ENCODE data around the gene IL1RN.

The IL1RN gene

GRCh38 chr2:113175042-113175628 lies 47.7 kb downstream of the IL1RN start:
- peak; percentile 76 to 82 for DNase-seq

- DNase-seq, result peak; percentile 37 to 44
Observed at GRCh38 chr2:113175736-113176695, 48.6 kb downstream of the IL1RN start.

GRCh38 chr2:113176696-113177355 lies 49.4 kb downstream of the IL1RN start:
- no peak for DNase-seq

DNA sequence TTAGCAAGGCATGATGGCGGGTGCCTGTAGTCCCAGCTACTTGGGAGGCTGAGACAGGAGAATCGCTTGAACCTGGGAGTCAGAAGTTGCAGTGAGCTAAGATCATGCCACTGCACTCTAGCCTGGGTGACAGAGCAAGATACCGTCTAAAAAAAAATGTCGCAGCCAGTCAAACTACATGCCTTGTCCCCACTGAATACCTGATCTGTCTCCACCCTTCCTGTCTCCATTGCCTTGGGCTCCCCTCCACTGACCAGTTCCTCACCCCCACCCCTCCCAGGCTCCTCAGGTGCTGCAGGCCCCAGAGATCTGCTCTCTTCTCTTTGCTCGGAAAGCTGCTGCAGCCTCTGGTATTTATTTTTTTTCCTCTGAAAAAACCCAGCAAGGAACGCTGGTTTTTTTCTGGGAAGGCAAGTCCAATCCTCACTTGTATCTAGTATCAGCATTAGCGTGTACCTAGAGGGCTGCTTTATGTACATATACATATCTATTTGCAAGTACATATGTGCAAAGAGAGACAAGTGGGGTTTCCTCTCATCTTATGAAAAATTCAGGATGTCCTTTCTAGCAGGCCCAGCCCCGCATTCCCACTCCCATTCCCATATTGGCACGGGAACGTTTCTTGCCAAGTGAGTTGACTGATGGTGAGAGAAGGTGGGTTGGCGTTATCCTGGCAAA lies 50.8 kb downstream of the IL1RN start:
- DNase-seq, result no peak

- peak in 1 of 2 donors; percentile 17 for DNase-seq
Observed at GRCh38 chr2:113178891-113179290, 51.5 kb downstream of the IL1RN start.

- DNase-seq, result no peak
Observed at GRCh38 chr2:113179446-113180045, 52.1 kb downstream of the IL1RN start.

DNA sequence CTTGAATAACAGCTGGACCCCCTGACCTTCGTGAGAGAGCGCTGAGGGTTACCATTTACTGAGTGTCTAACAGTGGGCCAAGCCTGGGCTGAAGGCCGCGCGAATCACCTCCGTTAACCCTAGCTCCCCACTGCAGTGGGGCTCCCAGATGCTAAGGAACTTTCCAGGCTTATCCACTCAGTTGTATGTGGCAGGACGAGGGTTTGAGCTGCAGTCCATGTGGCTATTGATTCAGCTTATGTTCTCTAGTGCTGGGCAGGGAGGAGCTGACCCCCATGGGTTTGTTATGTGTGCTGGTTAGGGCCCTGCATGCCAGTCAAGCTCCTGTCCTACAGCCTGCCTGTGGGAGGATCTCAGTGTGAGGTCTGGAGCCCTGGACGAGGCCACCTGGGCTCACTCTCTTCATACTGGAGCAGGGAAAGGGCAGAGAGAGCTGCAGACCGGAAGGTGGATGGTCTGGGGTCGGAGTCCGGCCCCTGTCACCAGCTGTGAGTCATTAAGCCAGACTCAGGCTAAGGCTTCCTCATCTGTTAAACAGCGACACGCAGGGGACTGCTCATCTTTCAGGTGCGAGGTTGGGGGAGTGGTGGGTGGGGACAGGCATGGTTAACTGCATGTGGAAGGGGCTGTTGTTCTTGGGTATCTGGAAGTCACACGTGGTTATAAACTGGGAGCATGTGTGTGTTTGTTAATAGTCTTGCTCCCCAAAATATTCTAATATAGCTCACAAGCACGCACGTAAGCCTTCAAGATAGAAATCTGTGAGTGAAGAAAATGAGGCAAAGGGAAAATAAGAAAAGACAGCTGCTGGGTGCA lies 52.9 kb downstream of the IL1RN start:
- DNase-seq, result peak in 1 of 2 donors; percentile 19

- peak in 1 of 2 donors; percentile 21 for DNase-seq
Observed at GRCh38 chr2:113181258-113182051, 54.1 kb downstream of the IL1RN start.

- DNase-seq, result no peak
Observed at GRCh38 chr2:113182471-113183260, 55.3 kb downstream of the IL1RN start.

DNA sequence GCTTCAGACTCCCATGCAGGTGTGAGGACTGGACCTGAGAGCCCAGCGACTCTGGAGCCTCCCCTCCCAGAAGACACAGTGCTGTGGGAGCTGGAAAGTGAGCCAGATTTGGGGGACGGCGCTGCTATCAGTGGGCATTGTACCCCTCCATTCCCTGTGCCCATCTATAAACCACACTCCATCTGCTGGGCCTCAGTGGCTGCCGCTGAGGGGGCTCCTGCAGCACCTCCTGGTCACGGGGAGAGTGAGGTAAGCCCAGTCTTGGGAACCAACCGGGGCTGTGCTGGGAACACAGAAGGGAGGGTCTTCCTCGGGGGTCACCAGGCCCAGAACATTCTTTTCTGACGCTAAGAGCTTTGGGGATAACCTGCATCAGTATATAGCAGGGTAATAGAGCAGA lies 55.9 kb downstream of the IL1RN start:
- no peak for DNase-seq

Measured in CD4-positive, alpha-beta T cell treated with Interleukin-4 for 1 hour (primary cell).